ENCODE results near the gene SP140. TPM values are rescaled to one million over a fixed set of nuclear protein-coding genes. Genes with fewer than 3 reads are reported as not detected.

SP140 gene
- total and polyA plus RNA-seq, 2 experiments from 2014 or later = 0.24 to 0.70 TPM

GRCh38 chr2:230184727-230185578, 40.6 kb upstream of the SP140 start:
- ATAC-seq (no peak), DNase-seq (ENCODE audit: low spot score) (no peak)
- no peak overlapping the region for H3K27ac Mint-ChIP-seq
- no peak overlapping the region for H3K4me3 ChIP-seq
- H3K9me3 Mint-ChIP-seq = peaks cover 8% of the 10 kb centered on the region; the same call in 2 of the 3 replicates
- peaks cover 6% of the 10 kb centered on the region; the same call in 2 of the 3 replicates for H3K4me1 Mint-ChIP-seq
- H3K27me3 ChIP-seq (ENCODE audit: insufficient read depth) = no peaks in the 10 kb centered on the region
- no peak overlapping the region for H3K27ac ChIP-seq (ENCODE audit: low read depth)
- peaks cover 7% of the 10 kb centered on the region for H3K27me3 Mint-ChIP-seq (ENCODE audit: insufficient read depth, low read depth, poor library complexity)
- H3F3A ChIP-seq (replicated peaks; ENCODE audit: low read depth) = no peaks in the 10 kb centered on the region
- no peak overlapping the region for H2AFZ ChIP-seq
- H3K79me2 ChIP-seq (replicated peaks; ENCODE audit: insufficient read depth) = no peaks in the 10 kb centered on the region
- no peaks in the 10 kb centered on the region for H3K4me1 ChIP-seq (ENCODE audit: insufficient read depth)
- no peak overlapping the region for H3K4me3 Mint-ChIP-seq
- TF ChIP-seq JUNB (IDR thresholded peaks at IDR 0.05; ENCODE audit: unreplicated experiment) (no peak), EZH2phosphoT487 (IDR thresholded peaks at IDR 0.05; ENCODE audit: unreplicated experiment) (no peak), NANOG (IDR thresholded peaks at IDR 0.05; ENCODE audit: borderline replicate concordance) (no peak), ZNF331 (CRISPR knock-in tag; IDR thresholded peaks at IDR 0.05; ENCODE audit: low read depth) (no peak), EZH2 (IDR thresholded peaks at IDR 0.05; ENCODE audit: low read depth, unreplicated experiment) (no peak), POLR2AphosphoS5 (IDR thresholded peaks at IDR 0.05; ENCODE audit: low read depth) (no peak), CREB1 (CRISPR knock-in tag; IDR thresholded peaks at IDR 0.05; ENCODE audit: low read depth) (no peak)
- TF ChIP-seq, protein P1, sequence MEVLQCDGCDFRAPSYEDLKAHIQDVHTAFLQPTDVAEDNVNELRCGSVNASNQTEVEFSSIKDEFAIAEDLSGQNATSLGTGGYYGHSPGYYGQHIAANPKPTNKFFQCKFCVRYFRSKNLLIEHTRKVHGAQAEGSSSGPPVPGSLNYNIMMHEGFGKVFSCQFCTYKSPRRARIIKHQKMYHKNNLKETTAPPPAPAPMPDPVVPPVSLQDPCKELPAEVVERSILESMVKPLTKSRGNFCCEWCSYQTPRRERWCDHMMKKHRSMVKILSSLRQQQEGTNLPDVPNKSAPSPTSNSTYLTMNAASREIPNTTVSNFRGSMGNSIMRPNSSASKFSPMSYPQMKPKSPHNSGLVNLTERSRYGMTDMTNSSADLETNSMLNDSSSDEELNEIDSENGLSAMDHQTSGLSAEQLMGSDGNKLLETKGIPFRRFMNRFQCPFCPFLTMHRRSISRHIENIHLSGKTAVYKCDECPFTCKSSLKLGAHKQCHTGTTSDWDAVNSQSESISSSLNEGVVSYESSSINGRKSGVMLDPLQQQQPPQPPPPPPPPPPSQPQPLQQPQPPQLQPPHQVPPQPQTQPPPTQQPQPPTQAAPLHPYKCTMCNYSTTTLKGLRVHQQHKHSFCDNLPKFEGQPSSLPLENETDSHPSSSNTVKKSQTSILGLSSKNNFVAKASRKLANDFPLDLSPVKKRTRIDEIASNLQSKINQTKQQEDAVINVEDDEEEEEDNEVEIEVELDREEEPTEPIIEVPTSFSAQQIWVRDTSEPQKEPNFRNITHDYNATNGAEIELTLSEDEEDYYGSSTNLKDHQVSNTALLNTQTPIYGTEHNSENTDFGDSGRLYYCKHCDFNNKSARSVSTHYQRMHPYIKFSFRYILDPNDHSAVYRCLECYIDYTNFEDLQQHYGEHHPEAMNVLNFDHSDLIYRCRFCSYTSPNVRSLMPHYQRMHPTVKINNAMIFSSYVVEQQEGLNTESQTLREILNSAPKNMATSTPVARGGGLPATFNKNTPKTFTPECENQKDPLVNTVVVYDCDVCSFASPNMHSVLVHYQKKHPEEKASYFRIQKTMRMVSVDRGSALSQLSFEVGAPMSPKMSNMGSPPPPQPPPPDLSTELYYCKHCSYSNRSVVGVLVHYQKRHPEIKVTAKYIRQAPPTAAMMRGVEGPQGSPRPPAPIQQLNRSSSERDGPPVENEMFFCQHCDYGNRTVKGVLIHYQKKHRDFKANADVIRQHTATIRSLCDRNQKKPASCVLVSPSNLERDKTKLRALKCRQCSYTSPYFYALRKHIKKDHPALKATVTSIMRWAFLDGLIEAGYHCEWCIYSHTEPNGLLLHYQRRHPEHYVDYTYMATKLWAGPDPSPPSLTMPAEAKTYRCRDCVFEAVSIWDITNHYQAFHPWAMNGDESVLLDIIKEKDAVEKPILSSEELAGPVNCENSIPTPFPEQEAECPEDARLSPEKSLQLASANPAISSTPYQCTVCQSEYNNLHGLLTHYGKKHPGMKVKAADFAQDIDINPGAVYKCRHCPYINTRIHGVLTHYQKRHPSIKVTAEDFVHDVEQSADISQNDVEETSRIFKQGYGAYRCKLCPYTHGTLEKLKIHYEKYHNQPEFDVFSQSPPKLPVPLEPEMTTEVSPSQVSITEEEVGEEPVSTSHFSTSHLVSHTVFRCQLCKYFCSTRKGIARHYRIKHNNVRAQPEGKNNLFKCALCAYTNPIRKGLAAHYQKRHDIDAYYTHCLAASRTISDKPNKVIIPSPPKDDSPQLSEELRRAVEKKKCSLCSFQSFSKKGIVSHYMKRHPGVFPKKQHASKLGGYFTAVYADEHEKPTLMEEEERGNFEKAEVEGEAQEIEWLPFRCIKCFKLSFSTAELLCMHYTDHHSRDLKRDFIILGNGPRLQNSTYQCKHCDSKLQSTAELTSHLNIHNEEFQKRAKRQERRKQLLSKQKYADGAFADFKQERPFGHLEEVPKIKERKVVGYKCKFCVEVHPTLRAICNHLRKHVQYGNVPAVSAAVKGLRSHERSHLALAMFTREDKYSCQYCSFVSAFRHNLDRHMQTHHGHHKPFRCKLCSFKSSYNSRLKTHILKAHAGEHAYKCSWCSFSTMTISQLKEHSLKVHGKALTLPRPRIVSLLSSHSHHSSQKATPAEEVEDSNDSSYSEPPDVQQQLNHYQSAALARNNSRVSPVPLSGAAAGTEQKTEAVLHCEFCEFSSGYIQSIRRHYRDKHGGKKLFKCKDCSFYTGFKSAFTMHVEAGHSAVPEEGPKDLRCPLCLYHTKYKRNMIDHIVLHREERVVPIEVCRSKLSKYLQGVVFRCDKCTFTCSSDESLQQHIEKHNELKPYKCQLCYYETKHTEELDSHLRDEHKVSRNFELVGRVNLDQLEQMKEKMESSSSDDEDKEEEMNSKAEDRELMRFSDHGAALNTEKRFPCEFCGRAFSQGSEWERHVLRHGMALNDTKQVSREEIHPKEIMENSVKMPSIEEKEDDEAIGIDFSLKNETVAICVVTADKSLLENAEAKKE (CRISPR knock-in tag; IDR thresholded peaks at IDR 0.05) = no peak
- peaks cover 7% of the 10 kb centered on the region; the same call in 2 of the 3 replicates for H3K36me3 Mint-ChIP-seq (ENCODE audit: low read depth)
- no peaks in the 10 kb centered on the region for H3K36me3 ChIP-seq (ENCODE audit: insufficient read depth)
- no peaks in the 10 kb centered on the region for H3K9me2 ChIP-seq (ENCODE audit: insufficient read depth)
- H3K4me2 ChIP-seq = no peak overlapping the region
- H4K20me1 ChIP-seq (replicated peaks; ENCODE audit: insufficient read depth) = no peaks in the 10 kb centered on the region

All from GM23338 (cell line).